Measurements from ENCODE around the gene AGAP6.
A peak's percentile ranks its signal among the peaks of the same experiment; 100 is the strongest.
"Not testable (repeated sequence)": the region's sequence is repeated elsewhere in the genome, so short reads cannot be mapped to it uniquely, and the experiment has no call there.

The AGAP6 gene

DNA sequence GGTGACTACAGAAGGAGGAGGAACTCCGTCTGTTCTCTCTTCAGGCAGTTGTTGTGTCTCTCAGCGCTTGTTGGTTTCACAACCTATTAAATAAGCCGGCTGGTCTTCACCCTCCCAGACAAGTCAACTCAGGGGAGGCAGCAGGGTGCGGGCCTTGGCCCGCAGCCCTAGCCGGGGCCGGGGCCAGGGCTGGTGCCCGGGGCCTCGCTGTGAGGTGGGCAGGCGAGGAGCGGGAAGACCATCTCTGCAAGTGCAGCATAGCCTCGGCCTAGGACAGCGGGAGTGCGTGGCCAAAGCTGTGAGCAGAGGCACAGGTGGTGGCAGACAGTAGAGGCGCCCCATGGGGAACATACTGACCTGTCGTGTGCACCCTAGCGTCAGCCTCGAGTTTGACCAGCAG lies at the start of gene AGAP6:
TSS of gene AGAP6 (plus strand) at position 31 of the 400 bp plus-strand sequence. CDS start at position 341, 310 bp downstream.
- H3K4me3 ChIP-seq (ENCODE audit: low read depth, low read length); DNase-seq (ENCODE audit: low read depth): not testable (repeated sequence)

GRCh38 chr10:49941447-49942338 lies 46.5 kb upstream of the AGAP6 start, which contains the start of the genes PARG and TIMM23B:
Gene PARG, minus strand, starts transcription at chr10:49942027. Its CDS starts 302 bp downstream, at chr10:49941725.
Gene TIMM23B, plus strand, starts transcription at chr10:49942053. Its CDS starts 142 bp downstream, at chr10:49942195.
- H3K4me3 ChIP-seq (ENCODE audit: low read depth, low read length), result peak within 1 kb of the TSS; percentile 98
- TF ChIP-seq, protein P1, sequence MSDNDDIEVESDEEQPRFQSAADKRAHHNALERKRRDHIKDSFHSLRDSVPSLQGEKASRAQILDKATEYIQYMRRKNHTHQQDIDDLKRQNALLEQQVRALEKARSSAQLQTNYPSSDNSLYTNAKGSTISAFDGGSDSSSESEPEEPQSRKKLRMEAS (IDR thresholded peaks at IDR 0.05; ENCODE audit: low read depth, low read length), result peak; percentile 57
- TF ChIP-seq POLR2A (IDR thresholded peaks at IDR 0.05; ENCODE audit: extremely low read depth, insufficient read length) (peak; percentile 53), MYC (IDR thresholded peaks at IDR 0.05; ENCODE audit: low read depth, low read length) (peak; percentile 81)
- peak; percentile 88 for DNase-seq (ENCODE audit: low read depth)

DNA sequence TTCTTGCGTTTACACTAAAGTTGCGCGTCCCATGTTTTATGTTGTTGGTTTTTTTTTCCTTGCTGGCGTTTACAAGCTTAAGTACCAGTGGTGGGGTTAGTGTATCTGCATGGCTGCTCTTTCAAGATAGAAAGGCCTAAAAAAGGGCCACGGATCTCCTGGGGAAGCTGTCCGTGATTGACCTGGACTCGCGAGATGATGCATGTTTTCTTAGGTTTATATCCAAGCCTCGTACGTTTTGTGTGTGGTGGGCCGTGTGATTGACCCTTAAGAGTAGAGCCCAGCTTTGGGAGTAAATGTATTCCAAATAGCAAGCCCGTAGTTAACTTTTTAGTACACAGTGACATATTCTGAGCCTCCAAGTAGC lies 45.9 kb upstream of the AGAP6 start:
- peak overlapping the region; percentile 98 for H3K4me3 ChIP-seq (ENCODE audit: low read depth, low read length)
- peak; percentile 28 for DNase-seq (ENCODE audit: low read depth)

DNA sequence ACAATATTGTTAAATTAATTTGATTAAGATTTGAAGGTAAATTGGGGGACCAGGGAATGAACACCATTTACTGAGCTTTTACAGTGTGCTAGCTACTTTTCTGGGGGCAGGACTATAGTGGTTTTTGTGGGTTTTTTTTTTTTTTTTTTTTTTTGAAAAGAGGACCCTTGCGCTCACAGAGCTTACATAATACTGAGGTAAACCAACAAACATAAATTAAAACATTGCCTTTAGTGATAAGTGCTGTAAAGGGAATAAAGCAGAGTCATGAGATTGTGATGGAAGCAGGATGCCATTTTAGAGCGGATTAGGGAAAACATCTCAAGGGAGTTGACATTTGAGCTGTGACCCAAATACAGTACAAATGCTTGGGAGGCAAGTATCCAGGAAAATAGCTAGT lies 44.6 kb upstream of the AGAP6 start:
- peak overlapping the region; percentile 98 for H3K4me3 ChIP-seq (ENCODE audit: low read depth, low read length)
- peak; percentile 18 for DNase-seq (ENCODE audit: low read depth)

GRCh38 chr10:49948142-49948541 lies 40.1 kb upstream of the AGAP6 start:
- not testable (repeated sequence) for H3K4me3 ChIP-seq (ENCODE audit: low read depth, low read length); DNase-seq (ENCODE audit: low read depth)

DNA sequence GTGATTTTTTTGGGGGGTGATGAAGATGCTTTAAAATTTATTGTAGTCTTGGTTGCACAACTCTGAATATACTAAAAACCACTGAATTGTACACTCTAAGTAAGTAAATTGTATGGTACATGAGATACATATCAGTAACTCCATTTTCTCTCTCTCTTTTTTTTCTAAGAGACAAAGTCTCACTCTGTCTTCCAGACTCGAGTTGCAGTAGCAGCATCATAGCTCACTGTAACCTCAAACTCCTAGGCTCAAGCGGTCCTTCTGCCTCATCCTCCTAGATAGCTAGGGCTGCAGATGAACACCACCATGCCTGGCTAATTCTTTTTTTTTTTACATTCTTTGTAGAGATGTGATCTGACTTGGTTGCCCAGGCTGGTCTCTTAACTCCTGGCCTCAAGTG lies 39.5 kb upstream of the AGAP6 start:
- DNase-seq (ENCODE audit: low read depth); H3K4me3 ChIP-seq (ENCODE audit: low read depth, low read length): not testable (repeated sequence)

DNA sequence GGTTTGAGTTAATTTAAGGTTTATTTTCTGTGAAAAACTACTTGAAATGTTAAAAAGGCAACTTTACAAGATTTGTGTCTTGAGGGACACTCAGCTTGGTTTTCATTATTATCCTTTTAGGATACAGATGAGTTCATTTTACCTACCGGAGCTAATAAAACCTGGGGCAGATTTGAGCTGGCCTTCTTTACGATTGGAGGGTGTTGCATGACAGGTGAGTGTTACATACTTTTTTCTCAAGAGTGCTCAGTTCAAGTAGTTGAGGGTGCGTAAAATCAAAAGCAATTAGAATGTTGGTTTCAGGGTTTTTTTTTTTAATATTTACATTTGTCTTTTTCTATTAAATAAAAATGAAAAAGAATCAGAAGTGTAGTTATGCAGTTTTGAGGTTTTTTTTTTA lies 36.2 kb upstream of the AGAP6 start:
- DNase-seq (ENCODE audit: low read depth); H3K4me3 ChIP-seq (ENCODE audit: low read depth, low read length): not testable (repeated sequence)

DNA sequence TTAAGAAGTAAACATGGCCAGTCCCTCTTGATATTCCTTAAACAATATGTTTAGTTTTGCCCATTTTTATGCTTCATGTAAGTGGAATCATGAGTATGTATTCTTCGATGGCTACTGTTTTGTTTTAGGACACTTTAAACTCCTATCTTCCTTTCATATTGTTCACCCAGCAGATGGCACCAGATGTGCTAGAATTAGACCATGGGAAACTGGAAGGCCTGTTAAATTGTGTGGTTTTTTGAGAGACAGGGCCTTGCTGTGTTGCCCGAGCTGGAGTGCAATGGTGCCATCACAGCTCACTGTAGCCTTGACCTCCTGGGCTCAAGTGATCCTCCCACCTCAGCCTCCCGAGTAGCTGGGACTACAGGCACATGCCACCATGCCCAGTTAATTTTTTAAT lies 35.1 kb upstream of the AGAP6 start:
- DNase-seq (ENCODE audit: low read depth), result peak; percentile 11
- H3K4me3 ChIP-seq (ENCODE audit: low read depth, low read length), result not testable (repeated sequence)

DNA sequence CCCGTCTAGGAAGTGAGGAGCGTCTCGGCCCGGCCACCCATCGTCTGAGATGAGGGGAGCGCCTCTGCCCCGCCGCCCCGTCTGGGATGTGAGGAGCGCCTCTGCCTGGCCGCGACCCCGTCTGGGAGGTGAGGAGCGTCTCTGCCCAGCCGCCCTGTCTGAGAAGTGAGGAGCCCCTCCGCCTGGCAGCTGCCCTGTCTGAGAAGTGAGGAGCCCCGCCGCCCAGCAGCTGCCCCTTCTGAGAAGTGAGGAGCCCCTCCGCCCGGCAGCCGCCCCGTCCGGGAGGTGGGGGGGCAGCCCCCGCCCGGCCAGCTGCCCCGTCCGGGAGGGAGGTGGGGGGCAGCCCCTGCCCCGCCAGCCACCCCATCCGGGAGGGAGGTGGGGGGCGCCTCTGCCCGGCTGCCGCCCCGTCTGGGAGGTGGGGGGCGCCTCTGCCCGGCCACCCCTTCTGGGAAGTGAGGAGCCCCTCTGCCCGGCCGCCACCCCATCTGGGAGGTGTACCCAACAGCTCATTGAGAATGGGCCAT lies 17.8 kb upstream of the AGAP6 start:
- H3K4me3 ChIP-seq (ENCODE audit: low read depth, low read length); DNase-seq (ENCODE audit: low read depth): not testable (repeated sequence)

GRCh38 chr10:49971466-49971865 lies 16.7 kb upstream of the AGAP6 start:
- not testable (repeated sequence) for DNase-seq (ENCODE audit: low read depth); H3K4me3 ChIP-seq (ENCODE audit: low read depth, low read length)

DNA sequence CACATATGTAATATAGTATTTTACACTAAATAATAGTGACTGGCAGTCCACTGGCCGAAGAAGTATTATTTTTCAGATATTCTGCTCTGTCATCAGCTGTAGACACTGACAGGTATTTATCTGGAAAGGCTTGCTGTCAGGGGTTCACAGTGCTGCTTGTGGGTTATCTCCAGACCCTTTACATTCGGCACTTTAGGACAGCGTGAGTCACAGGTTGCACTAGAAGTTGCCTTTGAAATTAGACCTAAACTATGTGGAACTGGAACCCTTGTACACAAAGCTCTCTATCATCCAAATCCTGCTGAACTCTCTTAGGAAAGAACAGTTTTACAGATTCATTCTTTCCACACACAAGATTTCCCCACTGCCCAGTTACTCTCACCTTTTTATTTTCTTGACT lies 16.1 kb upstream of the AGAP6 start:
- not testable (repeated sequence) for H3K4me3 ChIP-seq (ENCODE audit: low read depth, low read length); DNase-seq (ENCODE audit: low read depth)

DNA sequence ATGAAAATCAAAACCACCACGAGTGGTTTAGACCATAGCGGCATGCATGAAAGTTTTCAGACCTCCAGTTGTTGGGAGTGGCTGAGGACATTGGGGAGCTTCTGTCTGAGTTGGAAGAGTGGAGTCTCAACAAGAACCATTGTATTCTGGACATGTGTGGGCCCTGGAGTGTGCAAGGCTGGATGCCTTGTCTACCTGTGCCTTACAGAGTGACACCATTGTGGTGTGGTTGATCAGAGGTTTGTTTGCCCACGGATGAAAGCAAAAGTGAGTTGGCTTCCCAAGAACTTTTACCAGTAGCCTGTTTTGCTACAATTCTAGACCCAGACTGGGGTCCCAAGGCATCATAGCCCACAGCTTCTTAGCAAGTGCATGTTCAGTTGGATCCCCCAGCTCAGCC lies 10.4 kb upstream of the AGAP6 start:
- not testable (repeated sequence) for H3K4me3 ChIP-seq (ENCODE audit: low read depth, low read length); DNase-seq (ENCODE audit: low read depth)

DNA sequence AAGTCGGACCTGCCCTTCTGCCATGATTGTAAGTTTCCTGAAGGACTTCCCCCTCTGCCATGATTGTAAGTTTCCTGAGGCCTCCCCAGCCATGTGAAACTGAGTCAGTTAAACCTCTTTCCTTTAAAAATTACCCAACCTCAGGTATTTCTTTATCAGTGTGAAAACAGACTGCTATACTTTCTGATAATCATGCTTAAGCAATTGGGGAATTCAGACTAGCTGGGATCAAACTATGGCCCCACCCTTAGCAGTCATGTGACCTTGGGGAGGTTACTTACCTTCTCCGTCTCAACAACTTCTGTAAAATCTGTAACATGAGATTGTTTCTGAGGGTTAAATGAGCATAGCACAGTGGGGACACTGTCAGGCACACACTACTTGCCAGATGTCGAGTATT lies 999 bp upstream of the AGAP6 start:
- not testable (repeated sequence) for DNase-seq (ENCODE audit: low read depth)

DNA sequence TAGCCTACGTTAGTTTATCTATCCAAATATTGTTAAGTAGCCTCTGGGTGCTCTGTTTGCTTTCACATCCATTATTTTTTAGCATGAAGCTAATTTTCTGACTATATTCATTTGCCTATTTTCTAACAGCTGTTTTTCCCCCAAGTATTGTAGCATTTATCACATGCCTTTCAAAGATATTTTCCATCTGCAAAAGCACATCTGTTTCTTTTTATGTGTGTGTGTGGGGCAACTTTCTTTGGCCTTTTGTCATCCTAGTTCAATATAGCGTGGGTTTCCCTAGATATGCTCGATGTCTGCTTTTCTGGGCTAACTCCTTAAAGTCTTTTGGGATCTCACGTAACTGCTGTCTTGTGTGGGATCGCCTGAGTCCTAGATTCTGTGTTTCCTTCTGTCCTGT lies 7.1 kb downstream of the AGAP6 start:
- H3K4me3 ChIP-seq (ENCODE audit: low read depth, low read length); DNase-seq (ENCODE audit: low read depth): not testable (repeated sequence)

More for the DNA sequence above, 999 bp upstream of the AGAP6 start:
- H3K4me3 ChIP-seq (ENCODE audit: low read depth, low read length), result not testable (repeated sequence)

GRCh38 chr10:50014024-50014423 lies 25.8 kb downstream of the AGAP6 start:
- H3K4me3 ChIP-seq (ENCODE audit: low read depth, low read length), result not testable (repeated sequence)
- peak; percentile 29 for DNase-seq (ENCODE audit: low read depth)

DNA sequence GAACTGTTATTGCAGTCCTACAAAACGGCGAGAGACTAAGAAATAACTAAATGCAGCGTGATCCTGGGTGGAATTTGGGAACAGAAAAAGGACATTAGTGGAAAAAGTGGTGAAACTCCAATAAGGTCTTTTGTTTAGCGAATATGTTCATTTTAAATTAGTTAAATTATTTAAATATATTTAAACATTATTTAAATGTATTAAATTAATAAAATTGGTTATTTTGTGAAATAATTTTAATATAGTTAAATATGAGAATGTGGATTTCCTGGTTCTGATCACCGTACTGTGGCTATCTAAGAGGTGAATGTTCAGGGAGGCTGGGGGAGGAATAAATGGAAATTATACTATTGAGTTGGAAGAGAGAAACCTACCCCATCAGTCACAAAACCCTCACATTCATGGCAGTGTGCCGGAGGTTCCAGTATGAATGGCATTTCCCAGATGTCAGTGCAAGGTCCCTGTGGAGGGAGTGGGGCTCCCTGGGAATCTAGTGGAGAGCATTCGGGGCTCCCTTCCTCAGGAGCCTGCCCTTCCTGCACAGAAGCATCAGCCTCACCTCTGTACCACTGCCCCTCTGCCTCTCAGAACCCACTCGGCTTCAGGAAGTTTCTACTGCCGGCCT lies 27.5 kb downstream of the AGAP6 start:
- DNase-seq (ENCODE audit: low read depth); H3K4me3 ChIP-seq (ENCODE audit: low read depth, low read length): not testable (repeated sequence)

DNA sequence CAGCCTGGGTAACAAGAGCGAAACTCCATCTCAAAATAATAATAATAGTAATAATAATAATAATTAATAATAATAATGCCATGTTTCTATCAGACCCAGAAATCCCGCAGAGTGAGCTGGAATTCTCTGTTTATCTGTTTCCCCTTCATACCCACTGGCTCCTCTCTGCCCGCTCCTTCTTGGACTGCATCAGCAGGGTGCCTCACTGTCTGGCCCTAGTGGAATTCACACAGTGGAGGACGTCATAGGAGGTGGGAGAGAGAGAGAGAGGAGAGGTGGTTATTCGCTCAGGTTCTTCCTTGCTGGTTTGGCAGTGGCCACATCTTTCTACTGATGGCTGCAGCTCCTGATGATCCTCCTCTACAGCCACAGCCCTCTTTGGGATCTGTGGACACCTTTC lies 28.7 kb downstream of the AGAP6 start:
- DNase-seq (ENCODE audit: low read depth); H3K4me3 ChIP-seq (ENCODE audit: low read depth, low read length): not testable (repeated sequence)

GRCh38 chr10:50017646-50018045 lies 29.4 kb downstream of the AGAP6 start:
- H3K4me3 ChIP-seq (ENCODE audit: low read depth, low read length); DNase-seq (ENCODE audit: low read depth): not testable (repeated sequence)

DNA sequence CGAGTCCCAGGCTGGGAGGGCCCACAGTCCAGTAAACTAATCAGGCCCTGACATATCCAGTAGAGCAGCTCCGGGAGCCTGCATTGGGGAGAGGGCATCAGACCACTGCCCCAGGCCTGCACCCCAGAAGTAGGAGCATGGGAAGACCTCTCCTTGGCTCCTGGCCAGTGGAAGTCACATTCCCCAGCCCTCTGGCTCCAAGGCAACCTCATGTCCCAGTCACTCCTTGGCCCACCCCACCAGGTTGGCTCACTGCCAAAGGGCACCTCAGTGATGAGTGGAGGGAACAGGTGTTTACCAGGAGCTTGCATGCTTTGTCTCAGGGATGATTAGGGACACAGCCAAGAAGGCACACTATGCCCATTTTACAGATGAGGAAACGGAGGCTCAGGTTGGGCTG lies 31.1 kb downstream of the AGAP6 start:
- H3K4me3 ChIP-seq (ENCODE audit: low read depth, low read length); DNase-seq (ENCODE audit: low read depth): not testable (repeated sequence)

Data from NB4 (cell line).